Hippocampal formation (tissue), 2 donors: ENCODE results near the gene VRK1.

ENCODE experiments used
- DNase-seq, 2 donors: peaks; one replicate each; lab custom pipeline; 2025; lab: John Stamatoyannopoulos, UW

Gene VRK1

DNA sequence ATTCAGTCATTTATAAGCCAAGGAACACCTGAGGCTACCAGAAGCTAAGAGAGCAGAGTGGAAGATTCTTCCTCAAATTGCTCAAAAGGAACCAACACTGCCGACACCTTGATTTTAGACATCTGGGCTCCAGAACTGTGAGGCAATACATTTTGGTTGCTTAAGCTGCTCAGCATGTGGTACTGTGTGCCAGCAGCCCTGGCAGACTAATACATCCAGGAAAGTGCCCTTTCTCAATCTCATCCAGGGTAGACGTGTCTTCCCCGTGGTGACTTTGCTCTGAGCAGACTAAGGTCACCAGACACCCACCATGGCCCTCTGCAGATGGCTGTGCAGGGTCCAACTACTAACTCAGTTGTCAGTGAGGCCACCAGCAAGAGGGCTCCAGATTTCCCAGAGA, 122.8 kb downstream of the VRK1 start:
- no peak for DNase-seq

DNA sequence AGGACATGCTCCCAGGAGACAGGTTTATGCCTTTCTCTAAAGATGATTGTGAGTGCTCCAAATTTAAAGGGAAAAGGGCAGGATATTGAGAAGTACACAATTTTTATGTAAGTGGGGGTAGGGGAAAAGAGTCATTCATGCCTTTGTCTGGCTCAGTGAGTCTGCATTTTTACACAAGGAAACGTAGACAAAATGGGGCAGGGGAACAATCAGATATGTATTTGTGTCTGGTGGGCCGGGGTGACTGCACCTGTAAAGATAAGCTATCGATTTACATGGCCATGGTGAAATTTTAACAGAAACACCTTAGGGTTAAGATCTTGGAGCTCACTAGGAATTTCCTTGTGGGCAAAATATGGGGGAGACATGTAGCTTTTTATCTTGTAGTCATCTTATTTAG, 123.6 kb downstream of the VRK1 start:
- no peak for DNase-seq

GRCh38 chr14:96922986-96923385, 125.8 kb downstream of the VRK1 start:
- no peak for DNase-seq

GRCh38 chr14:96925422-96925821, 128.2 kb downstream of the VRK1 start:
- DNase-seq, result no peak

GRCh38 chr14:96926001-96926400, 128.8 kb downstream of the VRK1 start:
- DNase-seq, result no peak

DNA sequence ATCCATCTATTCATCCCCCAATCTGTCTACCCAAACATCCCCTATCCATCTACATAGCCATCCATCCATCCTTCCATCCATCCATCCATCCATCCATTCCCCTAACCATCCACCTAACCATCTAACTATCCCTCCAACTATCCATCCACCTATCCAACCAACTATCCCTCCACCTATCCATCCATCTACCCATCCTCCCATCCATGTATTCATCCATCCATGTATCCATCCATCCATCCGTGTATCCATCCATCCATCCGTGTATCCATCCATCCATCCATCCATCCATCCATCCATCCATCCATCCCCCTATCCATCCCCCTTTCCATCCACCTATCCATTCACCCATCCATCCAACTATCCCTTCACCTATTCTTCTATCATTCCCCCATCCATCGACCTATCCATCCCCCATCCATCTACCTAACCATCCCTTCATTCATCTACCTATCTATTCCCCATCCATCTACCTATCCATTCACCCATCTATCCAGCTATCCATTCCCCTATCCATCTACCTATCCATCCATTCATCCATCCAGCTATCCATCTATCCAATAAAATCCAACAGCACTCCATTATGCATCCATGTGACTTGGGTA, 131.7 kb downstream of the VRK1 start:
- no peak for DNase-seq

- no peak for DNase-seq
Observed at GRCh38 chr14:96929950-96930349, 132.8 kb downstream of the VRK1 start.

DNA sequence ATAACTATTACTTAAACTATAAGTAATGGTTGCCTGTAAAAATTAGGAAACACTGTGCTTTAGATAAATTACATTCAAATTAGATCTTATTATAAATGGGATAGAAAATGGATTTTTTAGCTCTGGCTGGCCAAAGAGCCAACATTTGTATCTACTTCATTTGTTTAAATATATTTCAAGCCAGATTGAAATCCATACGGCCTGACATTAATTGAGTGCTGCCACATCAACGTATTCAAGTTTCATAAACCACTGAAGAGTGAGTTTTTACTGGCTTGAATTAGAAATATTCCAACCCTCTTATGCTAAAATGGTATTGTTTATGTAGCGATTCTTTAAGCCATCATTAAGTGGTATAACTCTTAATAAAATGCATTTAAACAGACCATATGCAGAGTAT, 133.3 kb downstream of the VRK1 start:
- no peak for DNase-seq
